ENCODE measurements around the gene MINDY4B.

The MINDY4B gene

DNA sequence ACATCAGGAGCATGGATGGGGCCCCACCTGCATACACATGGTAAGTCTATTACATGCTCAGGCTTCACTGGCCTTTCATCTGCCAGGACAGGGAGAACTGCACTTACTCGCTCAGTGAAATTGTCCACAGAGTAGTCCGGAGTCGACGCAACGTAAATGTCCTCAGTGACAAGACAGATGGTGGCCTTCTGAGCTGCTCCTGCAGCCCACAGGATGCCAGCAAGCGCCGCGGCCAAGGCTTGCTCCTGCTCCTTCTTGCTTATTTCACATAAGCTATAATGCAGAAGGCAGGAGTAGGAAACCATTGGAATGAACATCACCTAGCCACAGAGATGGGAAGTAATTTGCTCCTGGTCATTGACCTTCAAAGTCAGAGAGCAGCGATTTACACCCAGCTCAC lies 14.4 kb downstream of the MINDY4B start:
- TF ChIP-seq ZNF274 (IDR thresholded peaks at IDR 0.05; ENCODE audit: low read length) (no peak), ZNF274 (tag by site-specific recombination; IDR thresholded peaks at IDR 0.05; ENCODE audit: borderline replicate concordance) (no peak), ZEB2 (tag by site-specific recombination; IDR thresholded peaks at IDR 0.05) (no peak), ZNF561 (tag by site-specific recombination; IDR thresholded peaks at IDR 0.05; ENCODE audit: borderline replicate concordance) (no peak), MYNN (tag by site-specific recombination; IDR thresholded peaks at IDR 0.05; ENCODE audit: borderline replicate concordance) (no peak)
- TF ChIP-seq, protein P1, sequence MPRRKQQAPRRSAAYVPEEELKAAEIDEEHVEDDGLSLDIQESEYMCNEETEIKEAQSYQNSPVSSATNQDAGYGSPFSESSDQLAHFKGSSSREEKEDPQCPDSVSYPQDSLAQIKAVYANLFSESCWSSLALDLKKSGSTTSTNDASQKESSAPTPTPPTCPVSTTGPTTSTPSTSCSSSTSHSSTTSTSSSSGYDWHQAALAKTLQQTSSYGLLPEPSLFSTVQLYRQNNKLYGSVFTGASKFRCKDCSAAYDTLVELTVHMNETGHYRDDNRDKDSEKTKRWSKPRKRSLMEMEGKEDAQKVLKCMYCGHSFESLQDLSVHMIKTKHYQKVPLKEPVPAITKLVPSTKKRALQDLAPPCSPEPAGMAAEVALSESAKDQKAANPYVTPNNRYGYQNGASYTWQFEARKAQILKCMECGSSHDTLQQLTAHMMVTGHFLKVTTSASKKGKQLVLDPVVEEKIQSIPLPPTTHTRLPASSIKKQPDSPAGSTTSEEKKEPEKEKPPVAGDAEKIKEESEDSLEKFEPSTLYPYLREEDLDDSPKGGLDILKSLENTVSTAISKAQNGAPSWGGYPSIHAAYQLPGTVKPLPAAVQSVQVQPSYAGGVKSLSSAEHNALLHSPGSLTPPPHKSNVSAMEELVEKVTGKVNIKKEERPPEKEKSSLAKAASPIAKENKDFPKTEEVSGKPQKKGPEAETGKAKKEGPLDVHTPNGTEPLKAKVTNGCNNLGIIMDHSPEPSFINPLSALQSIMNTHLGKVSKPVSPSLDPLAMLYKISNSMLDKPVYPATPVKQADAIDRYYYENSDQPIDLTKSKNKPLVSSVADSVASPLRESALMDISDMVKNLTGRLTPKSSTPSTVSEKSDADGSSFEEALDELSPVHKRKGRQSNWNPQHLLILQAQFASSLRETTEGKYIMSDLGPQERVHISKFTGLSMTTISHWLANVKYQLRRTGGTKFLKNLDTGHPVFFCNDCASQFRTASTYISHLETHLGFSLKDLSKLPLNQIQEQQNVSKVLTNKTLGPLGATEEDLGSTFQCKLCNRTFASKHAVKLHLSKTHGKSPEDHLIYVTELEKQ (tag by site-specific recombination; IDR thresholded peaks at IDR 0.05; ENCODE audit: borderline replicate concordance), result no peak
- TF ChIP-seq, protein P2, sequence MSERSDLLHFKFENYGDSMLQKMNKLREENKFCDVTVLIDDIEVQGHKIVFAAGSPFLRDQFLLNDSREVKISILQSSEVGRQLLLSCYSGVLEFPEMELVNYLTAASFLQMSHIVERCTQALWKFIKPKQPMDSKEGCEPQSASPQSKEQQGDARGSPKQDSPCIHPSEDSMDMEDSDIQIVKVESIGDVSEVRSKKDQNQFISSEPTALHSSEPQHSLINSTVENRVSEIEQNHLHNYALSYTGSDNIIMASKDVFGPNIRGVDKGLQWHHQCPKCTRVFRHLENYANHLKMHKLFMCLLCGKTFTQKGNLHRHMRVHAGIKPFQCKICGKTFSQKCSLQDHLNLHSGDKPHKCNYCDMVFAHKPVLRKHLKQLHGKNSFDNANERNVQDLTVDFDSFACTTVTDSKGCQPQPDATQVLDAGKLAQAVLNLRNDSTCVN (tag by site-specific recombination; optimal IDR thresholded peaks at IDR 0.05), result no peak
- TF ChIP-seq, protein P3, sequence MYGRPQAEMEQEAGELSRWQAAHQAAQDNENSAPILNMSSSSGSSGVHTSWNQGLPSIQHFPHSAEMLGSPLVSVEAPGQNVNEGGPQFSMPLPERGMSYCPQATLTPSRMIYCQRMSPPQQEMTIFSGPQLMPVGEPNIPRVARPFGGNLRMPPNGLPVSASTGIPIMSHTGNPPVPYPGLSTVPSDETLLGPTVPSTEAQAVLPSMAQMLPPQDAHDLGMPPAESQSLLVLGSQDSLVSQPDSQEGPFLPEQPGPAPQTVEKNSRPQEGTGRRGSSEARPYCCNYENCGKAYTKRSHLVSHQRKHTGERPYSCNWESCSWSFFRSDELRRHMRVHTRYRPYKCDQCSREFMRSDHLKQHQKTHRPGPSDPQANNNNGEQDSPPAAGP (tag by site-specific recombination; IDR thresholded peaks at IDR 0.05), result no peak
- H3K9me3 ChIP-seq (ENCODE audit: control insufficient read depth, insufficient read depth, low read depth, low read length), result no peaks in the 10 kb centered on the region
- H3K4me1 ChIP-seq (ENCODE audit: control insufficient read depth, insufficient read depth, low read length), result no peaks in the 10 kb centered on the region
- no peaks in the 10 kb centered on the region for H3K36me3 ChIP-seq (ENCODE audit: control insufficient read depth in 2 of 2, insufficient read depth in 1 of 2, low read length in 2 of 2)
- POLR2A ChIA-PET, result no interaction called here
- CTCF ChIA-PET, result no interaction called here
- no peak overlapping the region for H3K27ac ChIP-seq (ENCODE audit: extremely low read depth, low read depth, low read length)
- H3K4me3 ChIP-seq (ENCODE audit: low read depth, low read length), result no peak overlapping the region

DNA sequence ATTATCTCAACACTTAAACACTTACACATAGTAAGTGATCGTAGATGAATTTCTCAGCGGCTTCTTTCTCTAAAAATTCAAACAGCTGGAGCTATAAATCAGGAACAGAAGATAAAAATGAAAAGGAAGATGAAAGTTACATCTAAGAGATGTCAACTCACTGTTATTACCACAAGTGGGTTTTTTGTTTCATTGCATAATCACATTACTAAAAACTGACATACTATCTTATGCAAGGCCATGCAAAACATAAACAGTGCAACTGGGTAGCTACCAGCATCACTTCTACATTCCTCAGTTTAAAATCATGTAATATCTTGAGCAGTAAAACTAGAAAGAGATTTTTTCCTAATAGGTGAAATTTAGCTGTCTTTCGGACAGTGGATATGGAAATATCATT lies 14.9 kb downstream of the MINDY4B start:
- CTCF ChIA-PET, result no interaction called here
- POLR2A ChIA-PET, result no interaction called here

DNA sequence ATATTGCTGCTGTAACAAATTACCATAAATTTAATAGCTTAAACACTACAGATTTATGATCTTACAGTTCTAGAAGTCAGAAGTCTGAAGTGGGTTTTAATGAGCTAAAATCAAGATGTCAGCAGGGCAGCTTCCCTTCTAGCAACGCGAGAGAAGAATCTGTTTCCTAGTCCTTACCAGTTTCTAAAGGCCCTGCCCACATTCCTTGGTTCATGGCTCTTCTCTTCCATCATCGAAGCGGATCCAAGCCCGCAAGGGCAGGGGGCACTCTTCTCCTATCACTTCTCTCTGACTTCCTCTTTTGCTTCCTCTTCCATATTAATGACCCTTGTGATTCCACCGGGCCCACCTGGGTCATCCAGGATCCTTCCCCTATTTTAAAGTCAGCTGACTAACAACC lies 16.1 kb downstream of the MINDY4B start:
- ChIA-PET CTCF (interaction anchor here (0.7 kb wide), 1 partner anchor 49 kb away, joined by 4 read pairs; no protein-coding TSS in a partner anchor), POLR2A (no interaction called here)
- no peak for TF ChIP-seq ZNF558 (tag by site-specific recombination; IDR thresholded peaks at IDR 0.05)
- no peak for TF ChIP-seq ZNF394 (tag by site-specific recombination; IDR thresholded peaks at IDR 0.05; ENCODE audit: borderline replicate concordance)
- TF ChIP-seq ZNF600 (tag by site-specific recombination; IDR thresholded peaks at IDR 0.05), result no peak
- TF ChIP-seq ZNF530 (tag by site-specific recombination; IDR thresholded peaks at IDR 0.05; ENCODE audit: low read depth), result no peak

More for the DNA sequence above, 14.9 kb downstream of the MINDY4B start:
- Histone ChIP-seq H3K4me3 (ENCODE audit: low read depth, low read length) (no peak overlapping the region), H3K9me3 (ENCODE audit: control insufficient read depth, insufficient read depth, low read depth, low read length) (no peaks in the 10 kb centered on the region), H3K27ac (ENCODE audit: extremely low read depth, low read depth, low read length) (no peak overlapping the region), H3K36me3 (ENCODE audit: control insufficient read depth in 2 of 2, insufficient read depth in 1 of 2, low read length in 2 of 2) (no peaks in the 10 kb centered on the region), H3K4me1 (ENCODE audit: control insufficient read depth, insufficient read depth, low read length) (no peaks in the 10 kb centered on the region)
- TF ChIP-seq ZNF623 (tag by site-specific recombination; IDR thresholded peaks at IDR 0.05) (no peak), EGR2 (tag by site-specific recombination; IDR thresholded peaks at IDR 0.05; ENCODE audit: low read depth) (no peak)

More for the DNA sequence above, 16.1 kb downstream of the MINDY4B start:
- Histone ChIP-seq H3K4me1 (ENCODE audit: control insufficient read depth, insufficient read depth, low read length) (no peaks in the 10 kb centered on the region), H3K36me3 (ENCODE audit: control insufficient read depth in 2 of 2, insufficient read depth in 1 of 2, low read length in 2 of 2) (no peaks in the 10 kb centered on the region), H3K27ac (ENCODE audit: extremely low read depth, low read depth, low read length) (no peak overlapping the region), H3K9me3 (ENCODE audit: control insufficient read depth, insufficient read depth, low read depth, low read length) (no peaks in the 10 kb centered on the region), H3K4me3 (ENCODE audit: low read depth, low read length) (no peak overlapping the region)
